Body of pancreas (tissue), 4 donors: ENCODE results near the gene CLEC16A.

ENCODE experiments used
- POLR2A ChIP-seq, 3 donors: fragments of 450-650 bp; IDR thresholded peaks; one replicate each; pipeline ENCODE4 v1.6.1; 2016; ENCODE audit warnings: antibody characterized with exemption in 3 of 3, mild to moderate bottlenecking in 2 of 3
- TF ChIP-seq, protein P1 (sequence below), 7 experiments: fragments of 450-650 bp in 4 of 7; fragments of 200-600 bp in 3 of 7; sonication (generic) in 3 of 7; IDR thresholded peaks; one replicate each; pipeline ENCODE4 v1.5.1; 2016 to 2019; ENCODE audit warnings: antibody characterized with exemption in 7 of 7

DNA sequence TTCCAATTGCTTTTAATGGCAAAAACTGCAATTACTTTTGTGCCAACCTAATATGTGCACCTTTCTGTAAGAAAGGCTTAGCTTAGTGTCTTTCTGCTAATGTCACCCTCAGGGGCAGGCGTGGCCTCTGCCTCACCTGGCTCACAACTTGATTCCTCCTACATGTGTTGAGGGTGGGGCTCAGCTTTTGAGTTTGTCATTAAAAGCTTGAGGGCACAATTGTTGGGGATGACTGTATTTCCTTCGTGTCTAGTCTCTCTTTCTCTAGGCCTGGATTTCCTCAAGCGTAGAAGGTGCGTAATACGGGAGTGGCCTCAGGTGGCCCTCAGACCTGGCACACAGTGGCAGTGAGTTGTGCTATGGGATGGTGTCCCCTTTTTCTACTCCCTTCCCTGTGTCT, 94.4 kb downstream of the CLEC16A start:
- TF ChIP-seq, protein P1, sequence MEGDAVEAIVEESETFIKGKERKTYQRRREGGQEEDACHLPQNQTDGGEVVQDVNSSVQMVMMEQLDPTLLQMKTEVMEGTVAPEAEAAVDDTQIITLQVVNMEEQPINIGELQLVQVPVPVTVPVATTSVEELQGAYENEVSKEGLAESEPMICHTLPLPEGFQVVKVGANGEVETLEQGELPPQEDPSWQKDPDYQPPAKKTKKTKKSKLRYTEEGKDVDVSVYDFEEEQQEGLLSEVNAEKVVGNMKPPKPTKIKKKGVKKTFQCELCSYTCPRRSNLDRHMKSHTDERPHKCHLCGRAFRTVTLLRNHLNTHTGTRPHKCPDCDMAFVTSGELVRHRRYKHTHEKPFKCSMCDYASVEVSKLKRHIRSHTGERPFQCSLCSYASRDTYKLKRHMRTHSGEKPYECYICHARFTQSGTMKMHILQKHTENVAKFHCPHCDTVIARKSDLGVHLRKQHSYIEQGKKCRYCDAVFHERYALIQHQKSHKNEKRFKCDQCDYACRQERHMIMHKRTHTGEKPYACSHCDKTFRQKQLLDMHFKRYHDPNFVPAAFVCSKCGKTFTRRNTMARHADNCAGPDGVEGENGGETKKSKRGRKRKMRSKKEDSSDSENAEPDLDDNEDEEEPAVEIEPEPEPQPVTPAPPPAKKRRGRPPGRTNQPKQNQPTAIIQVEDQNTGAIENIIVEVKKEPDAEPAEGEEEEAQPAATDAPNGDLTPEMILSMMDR (IDR thresholded peaks at IDR 0.05): no peak
- TF ChIP-seq POLR2A (IDR thresholded peaks at IDR 0.05): no peak
